HG02943 (cell line): ENCODE data around the gene SLC6A16.

ENCODE experiments used
- ATAC-seq: cut with Tn5 transposase; IDR thresholded peaks from one replicate; pipeline ENCODE4 v1.9.1; 2021; ENCODE audit warnings: mild to moderate bottlenecking, low read depth, moderate library complexity; ENCODE audit not compliant: unreplicated experiment

SLC6A16 gene

DNA sequence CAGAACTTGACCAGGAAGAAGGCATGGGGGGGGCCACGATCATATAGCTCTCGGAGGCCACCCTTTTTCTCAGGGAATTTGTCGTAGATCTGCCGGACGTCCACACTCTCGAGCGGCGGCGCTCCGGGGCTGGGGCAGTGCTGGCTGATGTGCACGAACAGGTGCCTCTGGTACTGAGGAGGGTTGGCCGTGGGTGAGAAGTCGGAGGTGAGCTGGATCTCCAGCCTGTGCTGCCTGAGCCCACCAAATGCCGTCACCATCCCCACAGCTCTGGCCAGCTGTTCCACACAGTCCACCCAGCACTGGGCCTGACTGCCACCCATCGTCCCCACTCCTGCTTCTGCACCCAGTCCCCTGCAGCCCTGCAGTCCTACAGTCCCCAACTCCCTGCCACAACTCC is 22.2 kb upstream of the SLC6A16 start:
- no peak for ATAC-seq

DNA sequence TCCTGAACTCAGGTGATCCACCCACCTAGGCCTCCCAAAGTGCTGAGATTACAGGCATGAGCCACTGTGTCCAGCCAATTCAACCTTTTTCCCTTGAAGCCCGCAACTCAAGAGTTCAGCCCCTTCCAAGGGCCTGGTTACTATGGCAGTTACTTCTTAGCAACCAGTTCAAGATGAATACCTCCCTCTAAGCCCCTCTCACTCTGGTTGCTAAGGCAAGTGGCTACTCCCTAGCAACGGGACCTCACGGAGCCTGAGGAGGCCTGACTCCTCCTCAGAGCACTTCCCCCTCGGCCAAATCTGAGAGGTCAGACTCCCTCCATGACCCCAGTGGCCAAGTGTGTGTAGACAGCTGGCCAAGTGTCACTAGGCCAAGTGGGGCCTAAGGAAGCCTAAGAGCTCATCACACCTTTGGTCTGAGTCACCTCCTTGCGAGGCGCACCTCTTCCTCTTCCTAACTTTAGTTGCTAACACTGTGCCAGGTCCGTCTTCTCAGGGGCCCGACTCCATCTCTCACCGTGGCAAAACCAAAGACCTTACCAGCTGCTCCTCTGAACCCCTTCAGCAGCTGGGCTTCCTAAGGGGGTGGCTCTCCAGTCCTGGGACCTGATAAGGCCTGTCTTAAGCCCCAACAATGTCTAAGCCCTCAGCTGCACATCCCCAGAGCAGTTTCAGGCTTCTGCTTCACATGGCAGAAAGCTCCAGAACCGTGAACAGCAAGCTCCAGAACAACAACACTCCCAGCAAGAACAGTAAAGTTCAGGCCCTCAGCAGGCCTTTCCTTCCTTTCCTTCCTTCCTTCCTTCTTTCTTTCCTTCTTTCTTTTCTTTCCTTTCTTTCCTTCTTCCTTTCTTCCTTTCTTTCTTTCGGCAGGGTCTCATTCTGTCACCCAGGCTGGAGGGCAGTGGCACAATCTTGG is 19.8 kb upstream of the SLC6A16 start:
- no peak for ATAC-seq

DNA sequence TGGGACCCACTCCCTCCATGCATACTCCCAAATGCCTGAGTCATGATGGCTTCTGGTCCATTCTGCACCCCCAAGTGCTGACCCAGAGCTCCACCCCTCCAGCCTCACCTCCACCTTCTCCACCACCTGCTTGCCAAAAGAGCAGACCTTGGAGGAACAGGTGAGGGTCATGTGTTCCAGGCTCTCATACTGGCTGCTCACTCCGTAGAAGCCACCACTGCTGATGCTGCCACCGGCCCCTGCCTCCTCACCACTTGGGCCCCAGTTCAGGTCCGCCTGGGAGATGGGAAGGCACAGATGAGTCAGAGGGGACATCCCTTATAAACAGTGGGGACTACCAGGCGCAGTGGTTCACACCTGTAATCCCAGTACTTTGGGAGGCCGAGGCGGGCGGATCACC is 18.1 kb upstream of the SLC6A16 start:
- no peak for ATAC-seq

DNA sequence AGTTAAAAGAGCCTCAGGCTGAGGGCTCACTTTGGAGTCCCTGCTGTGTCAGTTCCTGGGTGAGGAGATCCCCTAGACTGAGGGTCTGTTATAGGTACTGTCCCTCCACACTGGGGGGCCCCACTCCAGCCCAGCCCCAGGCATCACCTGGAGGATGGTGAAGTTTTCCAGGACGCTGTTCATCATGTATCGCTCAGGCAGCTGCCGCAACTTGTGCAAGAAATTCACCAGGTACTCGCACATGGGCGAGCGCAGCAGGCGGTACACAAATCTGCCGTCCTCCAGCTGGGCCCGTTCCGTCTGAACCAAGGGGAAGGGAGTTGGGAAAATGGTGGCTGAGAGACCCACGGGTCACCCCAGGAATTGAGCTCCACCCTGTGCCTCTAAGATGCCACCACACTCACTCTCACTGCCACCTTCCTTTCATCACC is 17.3 kb upstream of the SLC6A16 start:
- ATAC-seq = no peak

DNA sequence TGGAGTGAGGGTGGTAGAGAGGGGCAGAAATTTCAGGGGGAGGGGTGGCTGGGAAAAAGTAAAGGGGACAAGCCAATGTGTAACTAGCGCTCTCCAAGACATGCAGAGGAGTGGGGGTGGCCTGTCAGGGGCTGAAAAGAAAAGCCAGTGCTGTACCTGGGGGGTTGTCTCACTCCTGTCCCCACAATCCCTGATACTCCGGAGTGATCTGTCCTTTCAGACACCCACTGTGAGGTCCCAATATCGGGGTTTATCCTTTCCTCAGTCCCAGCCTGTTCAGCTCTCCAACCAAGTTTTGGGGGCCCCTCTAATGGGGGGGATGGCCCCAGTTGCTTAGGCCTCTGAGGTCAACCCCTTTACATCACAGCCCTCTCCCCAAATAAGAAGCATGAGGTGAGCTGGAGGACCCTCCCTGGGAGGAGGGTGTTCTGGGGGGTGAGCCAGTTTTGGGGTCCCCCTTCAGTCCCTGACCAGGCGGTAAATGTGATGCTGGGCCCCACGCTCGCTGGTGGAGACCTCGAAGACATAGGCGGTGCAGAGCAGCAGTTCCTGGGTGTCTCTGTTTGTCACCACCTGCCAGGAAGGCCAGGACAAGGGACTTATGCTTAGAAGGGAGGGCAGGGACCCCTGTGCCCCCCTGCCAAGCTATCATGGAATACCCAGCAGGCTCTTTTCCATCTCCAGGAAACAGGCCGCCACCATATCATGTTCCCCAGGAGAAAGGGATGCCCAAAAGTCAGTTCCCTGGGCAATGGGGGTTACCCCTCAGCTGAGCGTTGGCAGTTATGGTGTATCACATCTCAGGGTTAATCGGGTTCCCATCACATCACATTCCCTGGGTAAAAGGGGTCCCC is 16.1 kb upstream of the SLC6A16 start:
- no peak for ATAC-seq

DNA sequence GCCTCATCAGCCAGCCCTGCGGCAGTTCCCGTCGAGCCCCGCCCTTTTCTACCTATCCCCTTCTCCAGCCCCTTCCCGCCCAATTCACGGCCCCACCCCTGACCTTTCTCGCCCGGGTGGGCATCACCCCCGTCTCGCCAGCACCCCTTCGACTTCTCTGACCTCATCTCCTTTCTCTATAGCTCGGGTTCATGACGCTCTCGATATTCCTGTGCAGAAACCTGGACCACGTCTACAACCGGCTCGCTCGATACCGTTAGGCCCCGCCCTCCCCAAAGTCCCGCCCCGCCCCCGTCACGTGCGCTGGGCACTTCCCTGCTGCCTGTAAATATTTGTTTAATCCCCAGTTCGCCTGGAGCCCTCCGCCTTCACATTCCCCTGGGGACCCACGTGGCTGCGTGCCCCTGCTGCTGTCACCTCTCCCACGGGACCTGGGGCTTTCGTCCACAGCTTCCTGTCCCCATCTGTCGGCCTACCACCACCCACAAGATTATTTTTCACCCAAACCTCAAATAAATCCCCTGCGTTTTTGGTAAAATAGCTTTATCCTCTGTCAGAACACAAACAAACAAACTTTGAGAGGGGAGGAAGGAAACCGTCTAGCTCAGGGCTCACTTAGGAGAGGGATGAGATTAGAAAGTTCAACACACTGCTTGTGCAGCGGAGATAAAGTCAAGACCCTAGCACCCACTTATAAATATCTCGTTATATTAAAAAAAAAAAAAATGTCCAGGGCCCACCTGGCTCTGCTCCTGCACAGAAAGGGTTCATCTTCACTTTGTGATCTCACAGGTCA is 15.3 kb upstream of the SLC6A16 start:
- ATAC-seq = peak; percentile 68

DNA sequence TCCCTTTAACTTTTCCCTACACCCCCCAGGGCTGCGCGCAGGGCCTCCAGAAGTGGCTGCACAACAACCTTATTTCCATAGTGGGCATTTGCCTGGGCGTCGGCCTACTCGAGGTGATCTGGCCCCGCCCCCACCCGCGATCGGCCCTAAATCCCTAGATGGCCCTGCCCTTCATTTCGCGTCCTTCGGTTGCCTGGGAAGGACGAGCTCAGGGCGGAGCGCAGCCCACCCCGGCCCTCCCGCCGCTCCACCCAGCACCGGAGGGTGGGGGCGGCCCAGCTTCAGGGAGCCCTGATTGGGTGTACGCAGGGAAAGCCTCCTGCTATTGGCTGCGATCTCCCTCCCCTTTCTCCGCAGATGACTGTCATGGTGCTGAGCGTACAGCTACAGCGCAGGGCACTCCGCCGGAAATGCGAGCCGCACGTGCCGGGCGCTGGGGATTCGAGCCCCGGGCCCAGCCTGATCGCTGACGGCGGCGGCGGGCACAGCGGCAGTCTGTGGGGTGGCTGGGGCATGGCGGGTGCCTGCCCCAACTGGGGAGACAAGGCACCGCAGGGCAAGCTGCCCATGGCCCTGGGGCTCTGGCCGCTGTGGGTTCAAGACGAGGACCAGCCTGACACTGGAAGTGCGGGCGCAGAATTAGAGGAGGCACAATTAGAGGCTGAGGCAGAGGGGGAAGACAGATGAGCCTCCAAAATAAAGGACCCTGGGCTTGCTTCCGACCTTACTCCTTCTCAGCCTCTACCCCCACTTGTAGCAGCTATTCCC is 14.5 kb upstream of the SLC6A16 start:
- ATAC-seq = no peak

DNA sequence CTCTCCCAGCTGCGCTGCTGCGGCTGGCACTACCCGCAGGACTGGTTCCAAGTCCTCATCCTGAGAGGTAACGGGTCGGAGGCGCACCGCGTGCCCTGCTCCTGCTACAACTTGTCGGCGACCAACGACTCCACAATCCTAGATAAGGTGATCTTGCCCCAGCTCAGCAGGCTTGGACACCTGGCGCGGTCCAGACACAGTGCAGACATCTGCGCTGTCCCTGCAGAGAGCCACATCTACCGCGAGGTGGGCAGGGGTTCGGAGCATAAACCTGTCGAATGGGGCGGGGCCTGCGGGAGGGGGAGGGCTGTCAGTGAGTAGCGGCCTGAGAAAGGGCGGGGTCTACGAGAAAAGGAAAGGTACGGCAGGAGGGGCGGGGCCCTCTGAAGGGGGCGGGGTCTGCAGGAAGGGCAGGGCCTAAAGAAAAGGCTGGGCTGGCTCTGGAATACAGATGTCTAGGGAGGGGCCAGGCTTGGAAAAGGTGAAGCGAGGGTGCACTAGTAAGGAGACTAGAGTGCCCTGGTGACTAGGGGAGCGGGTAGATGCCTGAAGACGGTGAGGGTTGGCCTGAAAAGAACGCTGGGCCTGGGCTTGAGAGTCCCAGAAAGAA is 13.8 kb upstream of the SLC6A16 start:
- ATAC-seq = no peak

DNA sequence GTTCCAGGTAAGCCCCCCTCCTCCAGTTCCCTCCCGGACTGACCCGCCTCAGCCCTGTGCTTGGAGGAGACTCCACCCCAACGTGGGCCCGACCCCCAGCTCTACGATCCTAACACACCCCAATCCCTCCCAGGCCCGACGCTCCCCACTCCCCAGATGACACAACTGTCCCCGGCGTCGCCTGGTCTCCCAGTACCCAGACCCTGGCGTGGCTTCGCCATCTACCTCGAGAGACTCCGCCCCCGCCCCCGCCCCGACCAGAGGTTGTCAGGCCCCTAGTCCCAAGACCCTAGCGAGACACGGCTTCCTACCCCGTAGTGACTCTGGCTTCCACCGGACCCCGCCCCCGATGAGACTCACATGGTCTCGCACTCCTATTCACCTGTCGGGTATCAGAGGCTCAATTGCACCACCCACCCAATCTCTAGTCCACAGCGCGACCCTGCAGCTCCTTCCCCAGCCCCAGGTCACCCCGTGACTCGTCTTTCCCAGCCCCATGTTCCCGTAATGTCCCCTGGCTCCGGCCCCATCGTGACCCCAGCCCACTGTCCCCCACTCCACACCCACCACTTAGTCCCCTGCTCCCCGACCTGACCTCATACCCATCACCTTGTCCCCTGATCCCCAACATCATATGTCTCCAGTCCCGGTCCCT is 13.2 kb upstream of the SLC6A16 start:
- no peak for ATAC-seq

DNA sequence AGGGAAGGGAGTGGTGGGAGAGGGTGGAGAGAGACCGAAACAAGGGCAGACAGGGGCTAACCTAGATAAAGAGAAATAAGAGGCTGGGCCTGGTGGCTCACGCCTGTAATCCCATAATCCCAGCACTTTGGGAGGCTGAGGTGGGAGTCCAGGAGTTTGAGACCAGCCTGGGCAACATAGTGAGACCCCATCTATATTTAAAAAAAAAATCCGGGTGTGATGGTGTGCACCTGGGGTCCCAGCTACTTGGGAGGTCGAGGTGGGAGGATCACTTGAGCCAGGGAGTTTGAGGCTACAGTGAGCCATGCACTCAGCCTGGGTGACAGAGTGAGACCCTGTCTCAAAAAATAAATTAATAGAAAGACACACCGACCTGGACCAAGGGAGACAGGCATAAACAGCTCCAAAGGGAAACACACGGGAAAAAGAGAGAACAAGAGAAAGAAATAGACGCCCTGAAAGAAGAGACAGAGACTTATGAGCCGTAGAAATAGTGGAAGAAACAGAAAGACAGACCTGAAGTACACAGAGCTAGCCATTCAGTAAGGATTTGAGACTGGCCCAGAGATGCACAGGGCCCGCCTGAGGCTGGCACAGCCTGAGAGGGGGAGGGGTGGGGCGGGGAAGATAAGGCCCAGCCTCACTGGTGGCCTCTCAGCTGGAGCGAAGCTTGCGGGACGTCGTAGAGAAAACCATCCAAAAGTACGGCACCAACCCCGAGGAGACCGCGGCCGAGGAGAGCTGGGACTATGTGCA is 12.5 kb upstream of the SLC6A16 start:
- no peak for ATAC-seq

DNA sequence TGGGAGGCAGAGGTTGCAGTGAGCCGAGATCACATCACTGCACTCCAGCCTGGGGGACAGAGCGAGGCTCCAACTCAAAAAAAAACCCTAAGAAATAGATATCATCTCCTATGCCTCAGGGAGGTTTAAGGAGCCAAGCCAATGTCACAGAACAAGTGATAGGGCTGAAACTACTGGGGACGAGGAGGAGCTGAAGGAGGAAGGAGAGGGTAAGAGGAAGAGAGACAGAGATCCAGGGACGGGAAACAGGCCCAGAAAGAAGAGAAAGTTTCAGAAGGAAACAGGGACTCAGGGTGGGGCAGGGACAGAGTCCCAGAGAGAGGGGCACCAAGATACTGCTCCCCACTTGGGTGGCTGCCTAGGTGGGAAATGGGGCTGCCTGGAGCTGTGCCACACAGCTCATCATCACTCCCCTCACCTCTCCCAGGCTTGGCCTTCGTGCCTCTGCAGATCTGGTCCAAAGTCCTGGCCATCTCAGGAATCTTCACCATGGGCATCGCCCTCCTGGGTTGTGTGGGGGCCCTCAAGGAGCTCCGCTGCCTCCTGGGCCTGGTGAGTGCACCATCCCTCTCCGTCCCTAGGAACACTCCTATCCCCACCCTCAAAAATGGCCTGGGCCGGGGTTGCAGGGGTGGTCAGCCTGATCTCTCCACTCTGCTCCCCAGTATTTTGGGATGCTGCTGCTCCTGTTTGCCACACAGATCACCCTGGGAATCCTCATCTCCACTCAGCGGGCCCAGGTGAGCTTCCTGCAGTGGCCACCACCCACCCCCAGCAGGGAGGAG is 11.7 kb upstream of the SLC6A16 start:
- ATAC-seq = no peak

DNA sequence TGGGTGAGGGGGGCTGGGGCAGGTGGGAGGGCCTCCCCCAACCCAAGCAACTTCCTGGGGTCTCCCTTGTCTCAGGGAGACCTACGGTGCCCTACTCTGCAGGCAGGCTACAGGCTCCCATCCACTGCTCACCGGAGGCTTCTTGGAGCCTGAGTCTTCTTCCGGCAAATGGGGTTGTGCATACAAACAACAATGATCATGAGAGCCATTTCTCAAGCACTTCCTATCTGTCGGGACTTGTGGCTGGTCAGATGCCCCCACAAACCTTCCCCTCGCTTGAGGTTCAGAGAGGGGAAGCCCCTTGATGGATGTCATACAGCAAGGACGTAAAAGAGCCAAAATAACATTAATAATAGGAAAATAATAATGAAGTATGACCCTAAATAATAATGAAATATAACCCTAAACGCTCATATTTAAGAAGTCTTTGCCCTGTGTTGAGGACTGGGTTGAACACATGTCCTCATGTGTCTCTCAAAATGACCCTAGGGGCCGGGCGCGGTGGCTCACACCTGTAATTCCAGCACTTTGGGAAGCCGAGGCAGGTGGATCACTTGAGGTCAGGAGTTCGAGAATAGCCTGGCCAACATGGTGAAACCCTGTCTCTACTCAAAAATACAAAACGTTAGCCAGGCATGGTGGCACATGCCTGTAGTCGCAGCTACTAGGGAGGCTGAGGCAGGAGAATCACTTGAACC is 10.9 kb upstream of the SLC6A16 start:
- no peak for ATAC-seq

DNA sequence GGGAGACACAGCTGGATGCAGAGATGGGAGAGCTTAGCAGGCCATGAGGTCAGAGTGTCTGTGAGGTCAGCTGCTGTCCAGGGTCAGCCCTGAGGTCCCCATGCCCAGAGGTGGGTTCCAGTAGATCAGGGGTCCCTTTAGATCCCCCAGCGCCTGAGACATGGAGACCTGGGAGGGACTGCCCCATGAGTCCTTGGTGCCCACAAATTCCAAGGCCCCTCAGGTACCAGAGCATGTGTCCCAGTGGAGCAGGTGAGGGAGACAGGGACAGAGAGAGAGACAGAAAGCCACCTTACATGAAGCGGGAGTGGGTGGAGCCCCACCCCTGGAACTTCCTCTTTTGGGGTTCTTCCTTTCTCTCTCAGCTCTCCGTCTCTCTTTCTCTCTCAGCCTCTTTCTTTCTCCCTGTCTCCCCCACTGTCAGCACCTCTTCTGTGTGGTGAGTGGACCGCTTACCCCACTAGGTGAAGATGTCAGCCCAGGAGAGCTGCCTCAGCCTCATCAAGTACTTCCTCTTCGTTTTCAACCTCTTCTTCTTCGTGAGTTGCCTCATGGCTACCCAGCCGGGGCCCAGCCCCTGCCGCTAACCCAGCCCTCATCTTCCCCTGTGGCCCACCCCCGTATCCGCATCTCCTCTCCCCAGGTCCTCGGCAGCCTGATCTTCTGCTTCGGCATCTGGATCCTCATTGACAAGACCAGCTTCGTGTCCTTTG is 10.2 kb upstream of the SLC6A16 start, which contains the start of gene CD37:
TSS of gene CD37 (plus strand) at position 336 of the 713 bp plus-strand sequence. CDS start at position 471, 135 bp downstream.
- no peak for ATAC-seq

DNA sequence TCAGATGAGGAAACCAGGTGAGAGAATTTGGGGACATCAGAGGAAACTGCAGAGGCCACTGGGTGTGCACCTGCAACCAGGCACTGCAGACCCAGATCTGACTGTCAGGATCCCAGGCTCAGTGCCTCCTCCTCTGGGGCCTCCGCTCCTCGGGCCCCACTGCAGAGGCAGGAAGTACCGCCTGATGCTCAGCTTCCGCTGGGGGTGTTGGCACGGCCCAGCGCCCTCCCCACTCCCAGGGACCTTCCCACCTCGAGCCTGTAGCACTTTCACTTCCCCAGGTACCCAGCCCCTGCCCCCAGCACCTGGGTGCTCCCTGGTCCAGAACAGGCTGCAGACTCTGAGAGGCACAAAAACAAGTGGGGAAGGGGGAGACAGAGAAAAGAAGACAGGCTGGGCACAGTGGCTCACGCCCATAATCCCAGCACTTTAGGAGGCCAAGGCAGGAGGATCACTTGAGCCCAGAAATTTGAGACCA is 8.9 kb upstream of the SLC6A16 start:
- peak; percentile 49 for ATAC-seq

DNA sequence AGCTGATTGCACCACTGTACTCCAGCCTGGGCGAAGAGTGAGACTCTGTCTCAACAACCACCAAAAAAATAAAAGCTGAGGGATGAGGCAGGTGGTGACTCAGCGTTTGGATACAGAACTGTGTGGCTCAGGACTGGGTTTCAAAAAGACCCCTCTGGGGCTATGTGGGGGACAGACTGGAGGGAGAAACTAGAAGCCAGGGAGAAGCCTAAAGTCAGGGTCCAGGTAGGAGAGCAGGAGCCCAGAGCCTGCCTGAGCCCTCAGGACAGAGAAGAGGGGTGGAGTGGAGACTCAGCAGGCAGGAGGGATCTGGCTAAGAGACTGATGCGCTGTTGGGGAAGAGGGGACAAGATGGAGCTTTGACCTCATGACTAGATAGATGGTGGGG is 8.4 kb upstream of the SLC6A16 start:
- peak; percentile 7 for ATAC-seq
